ENCODE data around the gene TIAM1.
A peak's percentile ranks its signal among the peaks of the same experiment; 100 is the strongest.

TIAM1 gene

GRCh38 chr21:31180256-31181081 is 163.6 kb downstream of the TIAM1 start:
- peak; percentile 60 for TF ChIP-seq CTCF (conservative IDR thresholded peaks at IDR 0.05; ENCODE audit: low read depth, low read length)
- H3K4me3 ChIP-seq (ENCODE audit: low read depth, low read length) = no peak overlapping the region
- DNase-seq (ENCODE audit: low read depth) = peak; percentile 79

GRCh38 chr21:31176725-31177124 is 167.3 kb downstream of the TIAM1 start:
- no peak for DNase-seq (ENCODE audit: low read depth)
- H3K4me3 ChIP-seq (ENCODE audit: low read depth, low read length) = no peak overlapping the region
- no peak for TF ChIP-seq CTCF (conservative IDR thresholded peaks at IDR 0.05; ENCODE audit: low read depth, low read length)

- no peak for TF ChIP-seq CTCF (conservative IDR thresholded peaks at IDR 0.05; ENCODE audit: low read depth, low read length)
- no peak for DNase-seq (ENCODE audit: low read depth)
- no peak overlapping the region for H3K4me3 ChIP-seq (ENCODE audit: low read depth, low read length)
These were observed 167.9 kb downstream of the TIAM1 start for GRCh38 chr21:31176080-31176551.

GRCh38 chr21:31173881-31174555 is 170.0 kb downstream of the TIAM1 start:
- H3K4me3 ChIP-seq (ENCODE audit: low read depth, low read length) = no peak overlapping the region
- no peak for DNase-seq (ENCODE audit: low read depth)
- TF ChIP-seq CTCF (conservative IDR thresholded peaks at IDR 0.05; ENCODE audit: low read depth, low read length) = no peak

GRCh38 chr21:31172328-31172727 is 171.7 kb downstream of the TIAM1 start:
- no peak overlapping the region for H3K4me3 ChIP-seq (ENCODE audit: low read depth, low read length)
- no peak for DNase-seq (ENCODE audit: low read depth)
- no peak for TF ChIP-seq CTCF (conservative IDR thresholded peaks at IDR 0.05; ENCODE audit: low read depth, low read length)

- DNase-seq (ENCODE audit: low read depth) = no peak
- no peak for TF ChIP-seq CTCF (conservative IDR thresholded peaks at IDR 0.05; ENCODE audit: low read depth, low read length)
- no peak overlapping the region for H3K4me3 ChIP-seq (ENCODE audit: low read depth, low read length)
These were observed 179.1 kb downstream of the TIAM1 start for GRCh38 chr21:31164713-31165694.

Data from choroid plexus epithelial cell (primary cell).